Measurements from ENCODE around the gene NETO2. TPM values are rescaled to one million over a fixed set of nuclear protein-coding genes. Genes with fewer than 3 reads are reported as not detected.
A peak's percentile ranks its signal among the peaks of the same experiment; 100 is the strongest.
"Not testable (repeated sequence)": the region's sequence is repeated elsewhere in the genome, so short reads cannot be mapped to it uniquely, and the experiment has no call there.

The NETO2 gene
- total RNA-seq, 2 experiments from 2014 or later = 0.15 TPM; not detected in 1

DNA sequence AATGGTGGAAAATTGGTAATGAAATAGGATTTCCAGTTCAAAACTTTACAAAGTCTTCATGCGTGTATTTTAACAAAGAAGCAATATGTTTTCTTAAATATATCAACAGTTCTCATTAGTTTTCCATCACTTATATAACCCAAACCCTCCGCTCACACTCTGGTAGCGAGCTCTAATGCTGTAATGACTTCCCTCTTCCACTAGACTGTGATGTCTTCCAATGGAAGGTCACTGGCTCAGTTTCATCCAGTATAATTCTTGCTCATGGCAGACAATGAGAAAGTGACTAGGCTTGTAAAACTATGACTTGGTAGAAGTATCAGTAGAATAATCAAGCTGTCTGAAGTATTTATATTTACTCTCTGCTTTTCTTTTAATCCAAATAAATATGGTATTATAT, 32.8 kb downstream of the NETO2 start:
- Histone ChIP-seq H3K79me2 (ENCODE audit: insufficient read depth, low read depth, low read length) (no peaks in the 10 kb centered on the region), H2AFZ (ENCODE audit: low read length) (no peak overlapping the region), H3K9me3 (ENCODE audit: low read length) (no peaks in the 10 kb centered on the region), H3K9me2 (ENCODE audit: insufficient read depth, low read length) (no peaks in the 10 kb centered on the region), H3K36me3 (ENCODE audit: insufficient read depth, low read length) (no peaks in the 10 kb centered on the region), H3K27ac (ENCODE audit: low read depth, low read length, poor library complexity, severe bottlenecking) (no peak overlapping the region), H3K4me1 (ENCODE audit: insufficient read depth, low read length, poor library complexity, severe bottlenecking) (no peaks in the 10 kb centered on the region), H4K20me1 (ENCODE audit: insufficient read depth, low read length) (no peaks in the 10 kb centered on the region), H3K4me2 (ENCODE audit: low read length) (no peak overlapping the region), H3K4me3 (ENCODE audit: low read depth, low read length, poor library complexity, severe bottlenecking) (no peak overlapping the region)
- no TSS peak for BruUV-seq (replicated peaks)
- POLR2A ChIA-PET = interaction anchor here (0.6 to 0.7 kb wide), 3 partner anchors 8 to 1083 kb away, joined by 3 to 6 read pairs (median 5); no protein-coding TSS in a partner anchor
- intact Hi-C loops (cut with micrococcal nuclease; ENCODE audit: unreplicated experiment) = no loop called here
- no peak for TF ChIP-seq EZH2phosphoT487 (IDR thresholded peaks at IDR 0.05; ENCODE audit: borderline replicate concordance, low read depth, low read length)
- TF ChIP-seq, protein P1, sequence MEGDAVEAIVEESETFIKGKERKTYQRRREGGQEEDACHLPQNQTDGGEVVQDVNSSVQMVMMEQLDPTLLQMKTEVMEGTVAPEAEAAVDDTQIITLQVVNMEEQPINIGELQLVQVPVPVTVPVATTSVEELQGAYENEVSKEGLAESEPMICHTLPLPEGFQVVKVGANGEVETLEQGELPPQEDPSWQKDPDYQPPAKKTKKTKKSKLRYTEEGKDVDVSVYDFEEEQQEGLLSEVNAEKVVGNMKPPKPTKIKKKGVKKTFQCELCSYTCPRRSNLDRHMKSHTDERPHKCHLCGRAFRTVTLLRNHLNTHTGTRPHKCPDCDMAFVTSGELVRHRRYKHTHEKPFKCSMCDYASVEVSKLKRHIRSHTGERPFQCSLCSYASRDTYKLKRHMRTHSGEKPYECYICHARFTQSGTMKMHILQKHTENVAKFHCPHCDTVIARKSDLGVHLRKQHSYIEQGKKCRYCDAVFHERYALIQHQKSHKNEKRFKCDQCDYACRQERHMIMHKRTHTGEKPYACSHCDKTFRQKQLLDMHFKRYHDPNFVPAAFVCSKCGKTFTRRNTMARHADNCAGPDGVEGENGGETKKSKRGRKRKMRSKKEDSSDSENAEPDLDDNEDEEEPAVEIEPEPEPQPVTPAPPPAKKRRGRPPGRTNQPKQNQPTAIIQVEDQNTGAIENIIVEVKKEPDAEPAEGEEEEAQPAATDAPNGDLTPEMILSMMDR (conservative IDR thresholded peaks at IDR 0.05; ENCODE audit: low read length) = peak; percentile 46
- CTCF ChIA-PET (ENCODE audit: unreplicated experiment) = no interaction called here
- peak; percentile 2 for DNase-seq (ENCODE audit: low spot score)

DNA sequence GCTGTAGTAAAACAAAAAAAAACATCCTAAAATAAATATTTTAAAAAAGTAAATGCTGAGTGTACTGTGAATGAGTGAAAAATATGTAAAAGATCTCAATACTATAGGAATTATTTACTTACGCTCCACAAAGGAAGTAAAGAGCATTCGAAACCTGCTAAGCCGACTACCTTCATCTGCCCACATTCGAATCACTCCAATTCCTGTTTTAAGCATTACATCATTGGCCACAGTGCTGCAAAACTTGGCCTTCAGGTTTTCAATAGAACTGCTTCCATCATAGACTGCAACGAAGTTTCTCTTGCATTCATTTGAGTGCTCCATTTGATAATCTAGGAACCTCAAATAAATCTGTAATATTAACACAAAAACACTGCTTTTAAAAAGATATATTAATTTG, 34.4 kb downstream of the NETO2 start:
- TF ChIP-seq, protein P1 (conservative IDR thresholded peaks at IDR 0.05; ENCODE audit: low read length) = no peak
- no peak for TF ChIP-seq EZH2phosphoT487 (IDR thresholded peaks at IDR 0.05; ENCODE audit: borderline replicate concordance, low read depth, low read length)
- H3K79me2 ChIP-seq (ENCODE audit: insufficient read depth, low read depth, low read length) = no peaks in the 10 kb centered on the region
- CTCF ChIA-PET (ENCODE audit: unreplicated experiment) = no interaction called here
- no peak for DNase-seq (ENCODE audit: low spot score)
- H3K9me2 ChIP-seq (ENCODE audit: insufficient read depth, low read length) = no peaks in the 10 kb centered on the region
- no peak overlapping the region for H3K4me2 ChIP-seq (ENCODE audit: low read length)
- H2AFZ ChIP-seq (ENCODE audit: low read length) = no peak overlapping the region
- H3K4me3 ChIP-seq (ENCODE audit: low read depth, low read length, poor library complexity, severe bottlenecking) = no peak overlapping the region
- no TSS peak for BruUV-seq (replicated peaks)
- no peaks in the 10 kb centered on the region for H3K4me1 ChIP-seq (ENCODE audit: insufficient read depth, low read length, poor library complexity, severe bottlenecking)
- no peaks in the 10 kb centered on the region for H3K9me3 ChIP-seq (ENCODE audit: low read length)
- POLR2A ChIA-PET = no interaction called here
- H3K36me3 ChIP-seq (ENCODE audit: insufficient read depth, low read length) = no peaks in the 10 kb centered on the region
- intact Hi-C loops (cut with micrococcal nuclease; ENCODE audit: unreplicated experiment) = no loop called here
- H3K27ac ChIP-seq (ENCODE audit: low read depth, low read length, poor library complexity, severe bottlenecking) = no peak overlapping the region
- H4K20me1 ChIP-seq (ENCODE audit: insufficient read depth, low read length) = no peaks in the 10 kb centered on the region

DNA sequence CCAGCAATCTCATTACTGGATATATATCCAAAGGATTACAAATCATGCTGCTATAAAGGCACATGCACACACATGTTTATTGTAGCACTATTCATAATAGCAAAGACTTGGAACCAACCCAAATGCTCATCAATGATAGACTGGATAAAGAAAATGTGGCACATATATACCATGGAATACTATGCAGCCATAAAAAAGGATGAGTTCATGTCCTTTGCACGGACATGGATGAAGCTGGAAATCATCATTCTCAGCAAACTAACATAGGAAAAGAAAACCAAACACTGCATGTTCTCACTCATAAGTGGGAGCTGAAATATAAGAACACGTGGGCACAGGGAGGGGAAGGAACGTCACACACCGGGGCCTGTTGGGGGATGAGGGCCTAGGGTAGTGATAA, 40.8 kb downstream of the NETO2 start:
- H3K4me1 ChIP-seq (ENCODE audit: insufficient read depth, low read length, poor library complexity, severe bottlenecking); H3K4me2 ChIP-seq (ENCODE audit: low read length); H3K27ac ChIP-seq (ENCODE audit: low read depth, low read length, poor library complexity, severe bottlenecking); H3K36me3 ChIP-seq (ENCODE audit: insufficient read depth, low read length); H3K4me3 ChIP-seq (ENCODE audit: low read depth, low read length, poor library complexity, severe bottlenecking); intact Hi-C loops (cut with micrococcal nuclease; ENCODE audit: unreplicated experiment); H2AFZ ChIP-seq (ENCODE audit: low read length); CTCF ChIA-PET (ENCODE audit: unreplicated experiment); H3K79me2 ChIP-seq (ENCODE audit: insufficient read depth, low read depth, low read length); H3K9me3 ChIP-seq (ENCODE audit: low read length); H4K20me1 ChIP-seq (ENCODE audit: insufficient read depth, low read length); DNase-seq (ENCODE audit: low spot score); H3K9me2 ChIP-seq (ENCODE audit: insufficient read depth, low read length); BruUV-seq (replicated peaks): not testable (repeated sequence)
- POLR2A ChIA-PET = interaction anchor here (0.6 to 0.7 kb wide), 4 partner anchors 8 to 595 kb away, joined by 3 to 4 read pairs (median 3); no protein-coding TSS in a partner anchor

DNA sequence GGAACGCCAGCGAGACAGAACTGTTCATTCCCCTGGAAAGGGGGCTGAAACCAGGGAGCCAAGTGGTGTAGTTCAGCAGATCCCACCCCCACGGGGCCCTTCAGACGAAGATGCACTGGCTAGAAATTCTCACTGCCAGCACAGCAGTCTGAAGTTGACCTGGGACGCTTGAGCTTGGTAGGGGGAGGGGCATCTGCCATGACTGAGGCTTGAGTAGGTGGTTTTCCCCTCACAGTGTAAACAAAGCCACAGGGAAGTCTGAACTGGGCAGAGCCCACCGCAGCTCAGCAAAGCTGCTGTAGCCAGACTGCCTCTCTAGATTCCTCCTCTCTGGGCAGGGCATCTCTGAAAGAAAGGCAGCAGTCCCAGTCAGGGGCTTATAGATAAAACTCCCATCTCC, 46.6 kb downstream of the NETO2 start:
- H3K36me3 ChIP-seq (ENCODE audit: insufficient read depth, low read length); DNase-seq (ENCODE audit: low spot score); H3K4me3 ChIP-seq (ENCODE audit: low read depth, low read length, poor library complexity, severe bottlenecking); BruUV-seq (replicated peaks); intact Hi-C loops (cut with micrococcal nuclease; ENCODE audit: unreplicated experiment); H3K9me2 ChIP-seq (ENCODE audit: insufficient read depth, low read length); CTCF ChIA-PET (ENCODE audit: unreplicated experiment); H3K9me3 ChIP-seq (ENCODE audit: low read length); H3K27ac ChIP-seq (ENCODE audit: low read depth, low read length, poor library complexity, severe bottlenecking); H4K20me1 ChIP-seq (ENCODE audit: insufficient read depth, low read length); H3K4me1 ChIP-seq (ENCODE audit: insufficient read depth, low read length, poor library complexity, severe bottlenecking); H2AFZ ChIP-seq (ENCODE audit: low read length); POLR2A ChIA-PET; H3K79me2 ChIP-seq (ENCODE audit: insufficient read depth, low read depth, low read length); H3K4me2 ChIP-seq (ENCODE audit: low read length): not testable (repeated sequence)

All from OCI-LY7 (cell line).